ENCODE data around the gene ADGRG4.
"Not testable (repeated sequence)": the region's sequence is repeated elsewhere in the genome, so short reads cannot be mapped to it uniquely, and the experiment has no call there.

ADGRG4 gene

GRCh38 chrX:136395271-136395670 lies 94.5 kb downstream of the ADGRG4 start:
- DNase-seq: no peak

GRCh38 chrX:136397001-136397400 lies 96.2 kb downstream of the ADGRG4 start:
- DNase-seq: no peak

GRCh38 chrX:136405126-136405525 lies 104.4 kb downstream of the ADGRG4 start:
- no peak for DNase-seq

GRCh38 chrX:136417806-136418205 lies 117.0 kb downstream of the ADGRG4 start:
- no peak for DNase-seq

GRCh38 chrX:136421338-136421737 lies 120.6 kb downstream of the ADGRG4 start:
- DNase-seq: no peak

GRCh38 chrX:136423724-136424123 lies 123.0 kb downstream of the ADGRG4 start:
- DNase-seq: no peak

GRCh38 chrX:136425996-136426395 lies 125.2 kb downstream of the ADGRG4 start:
- DNase-seq: no peak

GRCh38 chrX:136431625-136432024 lies 130.9 kb downstream of the ADGRG4 start:
- no peak for DNase-seq

GRCh38 chrX:136437774-136438173 lies 137.0 kb downstream of the ADGRG4 start:
- DNase-seq: no peak

GRCh38 chrX:136438192-136438591 lies 137.4 kb downstream of the ADGRG4 start:
- DNase-seq: no peak

- not testable (repeated sequence) for DNase-seq
These were observed 144.9 kb downstream of the ADGRG4 start for GRCh38 chrX:136445674-136446073.

GRCh38 chrX:136446208-136446607 lies 145.4 kb downstream of the ADGRG4 start:
- no peak for DNase-seq

- DNase-seq: no peak
These were observed 146.5 kb downstream of the ADGRG4 start for GRCh38 chrX:136447308-136447707.

- DNase-seq: no peak
These were observed 147.2 kb downstream of the ADGRG4 start for GRCh38 chrX:136447968-136448367.

- DNase-seq: no peak
These were observed 149.5 kb downstream of the ADGRG4 start for GRCh38 chrX:136450050-136450830.

GRCh38 chrX:136452614-136453013 lies 151.9 kb downstream of the ADGRG4 start:
- DNase-seq: no peak

- no peak for DNase-seq
These were observed 152.4 kb downstream of the ADGRG4 start for GRCh38 chrX:136453114-136453513.

GRCh38 chrX:136453771-136454170 lies 153.0 kb downstream of the ADGRG4 start:
- DNase-seq: no peak

- no peak for DNase-seq
These were observed 155.4 kb downstream of the ADGRG4 start for GRCh38 chrX:136456133-136456532.

- DNase-seq: no peak
These were observed 156.6 kb downstream of the ADGRG4 start for GRCh38 chrX:136457303-136457917.

GRCh38 chrX:136464589-136464988 lies 163.8 kb downstream of the ADGRG4 start:
- DNase-seq: no peak

Measured in T-helper 9 cell (primary cell).